Measurements from ENCODE around the gene CHD5.

The CHD5 gene

DNA sequence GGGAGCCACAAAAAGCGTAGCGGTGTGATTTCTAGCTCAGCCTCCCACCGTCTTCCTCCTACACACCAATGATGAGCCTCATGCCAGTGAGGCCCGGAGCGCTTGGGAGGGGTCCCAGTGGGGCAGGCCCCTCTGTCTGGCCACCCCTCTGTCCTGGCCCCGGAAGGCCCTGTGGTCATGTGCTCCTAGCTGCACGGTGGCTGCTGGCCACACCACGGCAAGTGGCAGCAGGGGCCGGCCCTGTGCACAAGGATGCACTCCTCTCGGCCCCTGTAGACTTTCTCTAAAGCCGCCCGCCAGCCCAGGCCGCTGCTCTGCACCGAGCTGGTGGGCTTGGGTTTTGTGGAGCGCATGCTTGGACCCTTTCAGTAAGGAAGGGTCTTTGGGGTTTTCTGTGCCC, 80.8 kb downstream of the CHD5 start:
- DNase-seq (ENCODE audit: low read depth): no peak

GRCh38 chr1:6098303-6099215, 81.6 kb downstream of the CHD5 start:
- no peak for DNase-seq (ENCODE audit: low read depth)

- DNase-seq (ENCODE audit: low read depth): no peak
Measured at GRCh38 chr1:6097824-6098223, 82.3 kb downstream of the CHD5 start.

DNA sequence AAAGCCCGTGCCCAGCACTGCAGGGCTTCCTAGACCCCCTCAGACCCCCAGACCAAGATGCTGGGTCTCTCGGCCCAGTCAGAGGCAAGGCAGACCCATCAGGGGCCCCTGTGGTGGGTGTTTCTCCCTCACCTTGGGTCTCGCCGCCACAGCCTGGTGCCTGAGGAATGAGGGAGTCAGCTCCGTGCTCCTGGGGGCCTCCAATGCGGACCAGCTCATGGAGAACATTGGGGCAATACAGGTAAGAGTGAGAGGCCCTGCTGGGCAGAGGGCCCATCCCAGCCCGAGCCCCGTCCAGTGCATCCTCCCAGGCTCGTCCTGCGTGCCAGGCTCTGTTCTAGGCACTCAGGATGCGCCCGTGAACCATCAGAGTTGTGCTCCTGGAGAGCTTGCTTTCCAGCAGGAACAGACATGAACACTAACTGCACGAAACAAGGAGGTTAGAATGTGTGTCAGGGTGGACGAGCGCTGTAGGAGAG, 83.0 kb downstream of the CHD5 start:
- DNase-seq (ENCODE audit: low read depth): no peak

DNA sequence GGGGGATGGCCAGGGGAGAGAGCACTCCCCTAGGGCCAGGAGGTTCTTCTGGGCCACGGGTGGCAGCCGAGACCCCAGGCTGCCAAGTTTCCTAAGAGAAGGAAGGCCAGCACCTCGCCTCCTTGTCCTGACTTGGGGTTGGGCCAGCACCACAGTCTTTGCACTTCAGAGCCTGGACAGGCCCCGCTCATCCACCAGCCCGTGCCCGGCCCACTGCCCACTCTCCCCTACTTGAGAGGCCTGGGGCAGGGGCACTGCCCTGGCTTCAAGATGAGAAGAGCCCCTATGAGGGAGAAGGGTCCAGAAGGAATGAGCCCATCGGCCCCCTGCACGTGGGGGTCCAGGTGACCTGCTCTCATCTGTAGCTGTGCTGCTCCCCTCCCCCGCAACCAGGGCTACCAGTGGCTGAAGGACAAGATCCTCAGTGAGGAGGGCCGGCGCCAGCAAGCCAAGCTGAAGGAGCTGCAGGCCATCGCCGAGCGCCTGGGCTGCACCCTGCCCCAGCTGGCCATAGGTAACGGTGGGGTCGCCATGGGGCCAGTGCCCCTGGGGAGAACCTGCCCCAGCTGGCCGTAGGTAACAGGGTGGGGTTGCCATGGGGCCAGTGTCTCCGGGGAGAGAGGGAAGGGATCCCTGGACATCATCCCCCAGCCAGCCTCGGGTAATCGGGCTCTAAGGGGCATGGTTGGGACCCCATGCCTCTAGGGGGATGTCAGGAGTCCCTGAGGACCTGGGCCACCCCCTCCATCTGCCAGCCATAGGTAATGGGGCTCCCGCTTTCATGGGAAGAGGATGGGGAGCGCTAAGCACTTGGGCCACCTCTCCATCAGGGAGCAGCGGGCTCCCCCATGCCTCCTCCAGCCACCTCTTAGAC, 83.6 kb downstream of the CHD5 start:
- no peak for DNase-seq (ENCODE audit: low read depth)

DNA sequence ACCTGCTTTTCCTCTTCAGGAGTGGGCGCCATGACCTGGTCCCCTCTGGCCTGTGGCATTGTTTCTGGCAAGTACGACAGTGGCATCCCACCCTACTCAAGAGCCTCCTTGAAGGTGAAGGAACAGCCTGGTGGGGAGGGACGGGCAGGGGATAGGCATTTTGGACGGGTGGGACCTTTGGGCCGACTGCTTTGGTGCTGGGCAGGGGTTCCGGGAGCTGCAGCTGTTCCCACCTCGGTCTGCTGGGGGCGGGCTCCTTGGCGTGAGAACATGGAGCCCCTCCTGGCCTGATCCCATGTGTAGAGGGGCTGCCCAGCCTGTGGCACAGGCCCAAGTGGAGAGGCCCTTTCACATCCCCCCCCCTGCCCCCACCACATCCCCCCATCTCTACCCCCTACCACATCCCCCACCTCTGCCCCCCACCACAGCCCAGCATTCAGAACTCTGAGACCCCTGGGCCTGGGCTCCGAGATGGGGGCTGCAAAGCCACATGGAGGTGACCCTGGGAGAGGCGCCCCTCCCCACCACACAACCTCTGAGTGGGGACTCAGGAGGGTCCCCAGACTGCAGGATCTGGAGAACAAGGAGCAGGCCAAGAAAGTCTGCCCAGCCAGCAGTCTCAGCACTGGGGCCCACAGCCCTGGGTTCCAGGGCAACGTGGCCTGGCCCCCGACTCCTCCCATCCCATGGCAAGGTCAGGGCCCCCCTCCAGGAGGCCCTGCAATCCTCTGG, 84.4 kb downstream of the CHD5 start:
- no peak for DNase-seq (ENCODE audit: low read depth)

DNA sequence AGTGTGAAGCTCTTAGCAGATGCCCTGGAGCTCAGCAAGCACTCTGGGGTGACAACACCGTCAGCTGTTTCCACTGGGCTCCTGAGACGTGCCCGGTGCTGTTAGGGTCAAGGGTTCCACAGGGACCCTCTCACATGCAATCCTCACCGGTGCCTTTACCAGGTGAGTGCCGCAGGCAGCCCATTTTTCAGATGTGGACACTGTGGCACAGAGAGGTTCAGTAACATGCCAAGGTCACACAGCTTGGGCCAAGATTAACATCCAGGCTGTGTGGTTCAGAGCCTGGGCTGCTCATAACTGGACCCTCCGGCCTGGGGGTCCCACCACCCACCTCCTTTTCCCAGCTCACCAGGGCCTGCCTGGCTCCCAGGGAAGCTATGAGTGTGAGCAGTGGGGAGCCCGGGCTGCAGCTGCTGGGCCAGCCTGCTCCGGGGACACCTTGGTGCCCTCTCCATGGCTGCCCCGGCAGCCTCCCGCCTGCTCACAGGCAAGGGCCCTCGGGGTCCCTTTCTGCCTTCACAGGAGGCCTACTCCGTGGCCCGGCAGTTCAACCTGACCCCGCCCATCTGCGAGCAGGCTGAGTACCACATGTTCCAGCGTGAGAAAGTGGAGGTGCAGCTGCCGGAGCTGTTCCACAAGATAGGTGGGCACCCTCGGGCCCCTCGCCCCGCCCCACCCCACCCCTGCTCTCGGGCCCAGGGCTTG, 85.2 kb downstream of the CHD5 start:
- DNase-seq (ENCODE audit: low read depth): no peak

DNA sequence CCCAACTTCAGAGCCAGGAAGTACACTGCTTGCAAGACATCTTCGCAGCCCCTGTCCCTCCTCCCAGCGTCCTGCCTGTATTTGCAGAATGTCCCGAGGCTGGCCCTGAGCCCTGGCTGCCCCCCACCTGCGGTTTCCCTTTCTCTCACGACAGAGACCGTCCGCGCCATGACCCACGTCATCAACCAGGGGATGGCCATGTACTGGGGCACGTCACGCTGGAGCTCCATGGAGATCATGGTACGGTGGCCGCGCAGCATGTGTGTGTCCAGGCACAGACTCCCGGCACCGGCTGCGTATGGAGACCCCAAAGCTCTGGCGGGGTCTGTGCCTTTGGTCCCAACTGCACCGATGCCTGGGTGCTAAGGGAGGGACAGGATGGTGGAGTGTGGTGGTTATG, 85.9 kb downstream of the CHD5 start:
- DNase-seq (ENCODE audit: low read depth): no peak

DNA sequence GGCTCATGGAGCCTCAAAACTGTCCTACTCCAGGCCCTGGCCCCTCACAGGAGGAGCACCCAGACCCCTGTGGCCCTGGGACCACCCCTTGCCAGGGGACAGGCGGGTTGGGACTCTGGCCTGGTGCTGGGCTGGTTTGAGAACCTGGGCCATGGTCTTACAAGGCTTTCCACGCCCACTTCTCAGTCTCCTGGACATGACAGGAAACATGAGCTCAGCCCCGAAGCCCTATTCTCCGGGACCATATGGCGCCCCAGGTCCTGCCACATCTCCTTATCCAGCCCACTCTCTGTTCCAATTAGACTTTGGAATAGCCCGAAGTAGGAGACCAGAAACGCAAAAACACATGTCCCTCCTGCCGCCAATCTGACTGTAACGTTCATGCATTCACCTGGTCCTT, 86.5 kb downstream of the CHD5 start:
- DNase-seq (ENCODE audit: low read depth): no peak

DNA sequence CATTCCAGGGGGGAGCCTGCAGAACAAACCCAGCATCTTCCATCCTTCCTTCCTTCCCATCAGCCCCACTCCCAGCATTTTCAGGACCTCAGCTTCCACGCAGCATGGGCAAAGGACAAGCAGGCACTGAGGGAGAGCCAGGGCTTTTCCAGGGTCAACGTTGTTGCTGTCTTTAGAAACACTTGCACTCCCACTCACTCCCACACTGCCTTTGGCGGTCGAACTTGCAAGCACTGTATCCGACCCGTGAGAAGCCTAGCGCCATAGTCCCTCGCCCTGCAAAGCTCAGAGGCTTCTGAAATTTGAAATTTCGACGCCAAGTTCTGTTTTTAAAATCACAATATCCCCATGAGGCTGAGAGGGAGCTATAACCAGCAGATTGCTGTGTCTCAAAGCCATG, 87.0 kb downstream of the CHD5 start:
- no peak for DNase-seq (ENCODE audit: low read depth)

- no peak for DNase-seq (ENCODE audit: low read depth)
Measured at GRCh38 chr1:6092211-6092610, 87.9 kb downstream of the CHD5 start.

- no peak for DNase-seq (ENCODE audit: low read depth)
Measured at GRCh38 chr1:6091823-6092109, 88.4 kb downstream of the CHD5 start.

DNA sequence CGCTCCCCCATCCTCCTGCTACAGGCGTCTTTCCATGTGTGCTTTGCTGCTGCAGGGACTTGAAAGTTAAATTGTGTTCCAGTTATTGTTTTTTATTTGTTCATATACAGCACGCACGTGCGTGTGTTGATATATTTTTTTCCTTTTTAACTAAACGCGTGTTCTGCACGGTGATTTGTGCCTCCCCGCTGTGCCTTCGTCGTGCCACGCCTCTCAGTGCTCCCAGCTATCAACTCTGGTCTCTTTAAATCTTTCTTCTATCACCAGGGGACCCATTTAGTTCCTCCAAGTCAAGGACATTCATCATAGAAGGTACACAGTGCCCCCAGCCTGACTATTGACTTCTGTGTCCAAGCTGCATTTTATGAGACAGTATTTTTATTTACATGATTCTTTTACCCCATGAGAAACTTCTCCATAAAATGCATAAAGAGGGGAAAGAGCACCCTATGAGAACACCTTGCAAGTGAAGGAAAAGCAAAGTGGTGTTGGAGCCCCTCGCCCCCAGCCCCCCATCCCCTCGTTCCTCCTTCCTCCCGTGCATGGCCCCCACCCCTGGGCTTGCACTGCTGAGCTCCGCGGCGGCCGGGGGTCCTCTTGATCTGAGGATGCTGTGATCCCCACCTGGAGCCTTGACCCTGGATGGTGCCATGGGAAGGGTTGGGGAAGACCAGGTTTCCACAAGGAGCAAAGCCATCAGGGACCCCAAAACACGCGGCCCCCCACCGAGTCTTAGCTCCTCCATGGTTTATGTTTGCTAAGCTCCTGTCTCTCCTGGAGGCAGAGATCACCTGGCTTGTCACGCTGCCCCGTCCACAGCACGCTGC, 88.9 kb downstream of the CHD5 start:
- DNase-seq (ENCODE audit: low read depth): no peak

GRCh38 chr1:6090288-6090687, 89.8 kb downstream of the CHD5 start:
- no peak for DNase-seq (ENCODE audit: low read depth)

DNA sequence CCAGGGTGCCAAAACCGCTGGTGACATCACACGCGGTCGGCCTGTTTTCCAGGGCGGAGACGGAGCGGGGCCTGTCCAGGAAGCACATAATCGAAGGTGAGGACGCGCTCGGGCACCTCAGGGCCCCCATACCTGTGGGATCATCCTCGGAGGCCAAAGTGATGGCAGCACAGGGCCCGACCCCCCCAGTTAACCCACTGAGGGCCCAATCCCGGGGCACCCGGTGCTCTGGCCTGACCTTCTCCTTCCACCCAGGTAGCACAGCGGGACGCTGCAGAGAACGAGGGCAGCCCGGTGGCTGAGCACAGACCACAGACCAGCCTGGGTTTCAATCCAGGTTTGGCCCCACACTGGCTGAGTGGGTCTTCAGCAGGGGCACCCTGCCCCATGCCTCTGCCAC, 91.2 kb downstream of the CHD5 start:
- no peak for DNase-seq (ENCODE audit: low read depth)

DNA sequence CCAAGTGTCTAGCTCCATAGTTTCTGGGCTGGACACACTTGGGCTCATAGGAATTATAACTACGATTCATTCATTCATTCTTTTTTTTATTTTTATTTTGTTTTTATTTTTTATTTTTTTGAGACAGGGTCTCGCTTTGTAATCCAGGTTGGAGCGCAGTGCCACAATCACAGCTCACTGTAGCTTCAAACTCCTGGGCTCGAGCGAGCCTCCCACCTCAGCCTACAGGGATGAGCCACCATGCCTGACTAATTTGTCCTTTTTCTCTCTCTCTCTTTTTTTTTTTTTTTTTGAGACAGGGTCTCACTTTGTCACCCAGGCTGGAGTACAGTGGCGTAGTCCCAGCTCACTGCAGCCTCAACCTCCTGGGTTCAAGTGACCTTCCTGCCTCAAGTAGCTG, 92.2 kb downstream of the CHD5 start:
- no peak for DNase-seq (ENCODE audit: low read depth)

- DNase-seq (ENCODE audit: low read depth): no peak
Measured at GRCh38 chr1:6087377-6087772, 92.7 kb downstream of the CHD5 start.

DNA sequence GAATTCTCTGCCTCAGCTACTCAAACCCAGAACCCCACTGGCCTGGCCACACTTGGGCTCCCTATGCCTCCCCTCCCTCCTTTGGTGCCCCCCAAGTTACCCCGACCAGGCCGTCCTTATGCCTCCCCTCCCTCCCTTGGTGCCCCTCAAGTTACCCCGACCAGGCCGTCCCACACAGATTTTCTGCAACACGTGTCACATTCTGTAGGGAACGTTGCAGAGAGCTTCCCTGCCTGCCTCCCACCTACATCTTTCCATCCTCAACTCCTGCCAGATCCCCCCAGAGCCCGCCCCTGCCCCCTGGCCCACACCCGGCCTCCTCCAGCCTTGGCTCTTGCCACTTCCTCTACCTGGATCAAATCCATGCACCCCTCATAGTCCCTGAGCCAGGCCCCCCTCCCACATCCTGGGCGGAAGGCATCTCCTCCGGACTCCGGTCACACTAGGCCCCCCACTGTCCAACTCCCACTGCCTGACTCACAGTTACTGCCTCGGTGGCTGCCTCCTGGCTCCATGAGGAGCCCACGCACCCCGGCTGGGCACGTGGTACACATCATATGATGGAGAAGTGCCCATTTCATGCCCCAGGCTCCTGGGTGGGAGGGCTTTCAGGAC, 93.3 kb downstream of the CHD5 start:
- no peak for DNase-seq (ENCODE audit: low read depth)

DNA sequence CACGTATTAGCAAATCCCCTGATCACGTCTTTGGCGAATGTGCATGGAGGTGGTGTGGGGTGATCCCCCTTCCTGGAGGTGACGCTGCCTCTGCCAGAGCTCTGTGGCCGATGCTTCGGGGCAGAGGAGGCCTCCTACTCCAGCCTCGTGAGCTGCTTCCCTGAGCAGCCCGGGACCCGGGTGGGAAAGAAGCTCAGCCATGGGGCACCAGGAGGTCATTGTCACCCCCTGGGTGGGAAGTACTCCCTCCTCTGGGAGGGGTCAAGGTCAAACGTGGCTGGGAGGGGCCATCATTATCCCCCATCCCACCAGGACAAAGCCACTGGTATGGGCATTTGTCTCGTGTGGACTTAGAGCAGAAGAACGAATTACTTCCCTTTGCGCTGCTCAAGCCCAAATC, 93.8 kb downstream of the CHD5 start:
- DNase-seq (ENCODE audit: low read depth): no peak

DNA sequence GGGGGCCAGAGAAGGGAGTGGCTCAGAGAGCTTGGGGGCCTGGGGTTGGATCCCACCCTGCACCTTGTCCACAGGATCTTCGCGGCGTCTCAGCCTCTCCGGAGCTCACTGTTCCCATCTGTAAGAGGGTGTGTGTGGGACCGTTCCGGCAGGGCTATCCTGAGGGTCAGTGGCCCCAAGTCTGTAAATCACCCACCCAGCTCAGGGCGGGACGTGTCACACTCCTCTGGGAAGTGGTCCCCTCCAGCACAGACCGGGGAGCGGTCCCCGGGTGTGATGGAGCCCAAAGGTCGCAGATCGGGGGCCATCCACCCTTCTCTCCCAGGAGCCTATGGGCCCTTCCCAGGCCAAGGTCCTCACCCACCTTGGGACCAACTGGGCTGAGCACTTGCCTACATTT, 94.5 kb downstream of the CHD5 start:
- DNase-seq (ENCODE audit: low read depth): no peak

All from activated gamma-delta T cell treated with anti-CD3 and anti-CD28 coated beads, Interleukin-2, amount 50 U/mL, for 16 hours (primary cell).